GM23338 (cell line): ENCODE measurements around the gene SHISA3. TPM values are rescaled to one million over a fixed set of nuclear protein-coding genes. Genes with fewer than 3 reads are reported as not detected.

ENCODE experiments used
- ATAC-seq: fragments of 200-7000 bp; cut with Tn5 transposase; 3 replicates; pipeline ENCODE4 v1.9.1; 2020
- DNase-seq: peaks from one replicate; pipeline ENCODE4 v3.0.0-alpha.2; 2015; ENCODE audit warnings: low spot score
- H2AFZ ChIP-seq: fragments of 200-600 bp; sonication (generic); 2 replicates; pipeline ENCODE4 v1.8.0; 2016; ENCODE audit warnings: antibody characterized with exemption, mild to moderate bottlenecking, moderate library complexity
- H3F3A ChIP-seq: fragments of 200-600 bp; sonication (generic); replicated peaks from 2 replicates; pipeline ENCODE4 v1.8.0; 2017; ENCODE audit warnings: antibody characterized with exemption, mixed run types, low read depth
- H3K27ac ChIP-seq: fragments of 200-600 bp; sonication (generic); 2 replicates; pipeline ENCODE4 v1.6.1; 2016; ENCODE audit warnings: low read depth
- H3K27me3 ChIP-seq: fragments of 200-600 bp; sonication (generic); 2 replicates; pipeline ENCODE4 v1.8.0; 2016; ENCODE audit warnings: mild to moderate bottlenecking, mixed run types, moderate library complexity; ENCODE audit not compliant: insufficient read depth
- H3K36me3 ChIP-seq: fragments of 200-600 bp; sonication (generic); 2 replicates; pipeline ENCODE4 v1.8.0; 2016; ENCODE audit warnings: mild to moderate bottlenecking; ENCODE audit not compliant: insufficient read depth
- H3K4me1 ChIP-seq: fragments of 200-600 bp; sonication (generic); 2 replicates; pipeline ENCODE4 v1.8.0; 2016; ENCODE audit warnings: mild to moderate bottlenecking, moderate library complexity; ENCODE audit not compliant: insufficient read depth
- H3K4me2 ChIP-seq: fragments of 200-600 bp; sonication (generic); 2 replicates; pipeline ENCODE4 v1.7.1; 2017; ENCODE audit warnings: mixed run types
- H3K4me3 ChIP-seq: fragments of 200-600 bp; sonication (generic); 2 replicates; pipeline ENCODE4 v1.6.1; 2016; ENCODE audit warnings: mixed run types
- H3K79me2 ChIP-seq: fragments of 200-600 bp; sonication (generic); replicated peaks from 2 replicates; pipeline ENCODE4 v1.8.0; 2017; ENCODE audit warnings: mild to moderate bottlenecking; ENCODE audit not compliant: insufficient read depth
- H3K9me2 ChIP-seq: fragments of 200-600 bp; sonication (generic); 2 replicates; pipeline ENCODE4 v1.8.0; 2017; ENCODE audit not compliant: insufficient read depth
- H4K20me1 ChIP-seq: fragments of 200-600 bp; sonication (generic); replicated peaks from 2 replicates; pipeline ENCODE4 v1.8.0; 2017; ENCODE audit warnings: mild to moderate bottlenecking; ENCODE audit not compliant: insufficient read depth
- H3K27ac Mint-ChIP-seq: 2 replicates; pipeline ENCODE4 v1.8.0; 2020; ENCODE audit warnings: inconsistent platforms, mild to moderate bottlenecking, moderate library complexity, mixed read lengths
- H3K27me3 Mint-ChIP-seq: 3 replicates; pipeline ENCODE4 v1.8.0; 2022; ENCODE audit warnings: low read depth, mild to moderate bottlenecking, moderate library complexity, mixed read lengths, inconsistent platforms; ENCODE audit not compliant: insufficient read depth, poor library complexity
- H3K36me3 Mint-ChIP-seq: 3 replicates; pipeline ENCODE4 v1.8.0; 2021; ENCODE audit warnings: low read depth, mild to moderate bottlenecking, inconsistent platforms, moderate library complexity, mixed read lengths
- H3K4me1 Mint-ChIP-seq: 3 replicates; pipeline ENCODE4 v1.8.0; 2020; ENCODE audit warnings: mild to moderate bottlenecking, inconsistent platforms, mixed read lengths
- H3K4me3 Mint-ChIP-seq: 3 replicates; pipeline ENCODE4 v1.8.0; 2021; ENCODE audit warnings: moderate library complexity, mild to moderate bottlenecking, inconsistent platforms, mixed read lengths
- H3K9me3 Mint-ChIP-seq: 3 replicates; pipeline ENCODE4 v1.8.0; 2020; ENCODE audit warnings: moderate library complexity, mild to moderate bottlenecking, inconsistent platforms, mixed read lengths
- CREB1 ChIP-seq: fragments of 250-450 bp; sonication (Bioruptor Pico); IDR thresholded peaks from 2 replicates; pipeline ENCODE4 v1.5.0; 2020; ENCODE audit warnings: low read depth, mild to moderate bottlenecking, moderate library complexity
- CTCF ChIP-seq, 2 experiments: fragments of 200-600 bp in 1 of 2; sonication (generic) in 1 of 2; conservative IDR thresholded peaks; 2 replicates each; pipeline versions ENCODE4 v1.5.1 to v1.6.1; 2016 to 2017; ENCODE audit warnings: antibody characterized with exemption in 2 of 2, low read depth in 2 of 2, mild to moderate bottlenecking in 2 of 2, moderate library complexity in 1 of 2
- ETS1 ChIP-seq: IDR thresholded peaks from 2 replicates; pipeline ENCODE4 v1.6.1; 2016; ENCODE audit warnings: antibody characterized with exemption
- EZH2 ChIP-seq: fragments of 200-600 bp; sonication (generic); IDR thresholded peaks from one replicate; pipeline ENCODE4 v1.8.0; 2017; ENCODE audit warnings: antibody characterized with exemption, mild to moderate bottlenecking, low read depth; ENCODE audit not compliant: unreplicated experiment
- EZH2phosphoT487 ChIP-seq: fragments of 200-600 bp; sonication (generic); IDR thresholded peaks from one replicate; pipeline ENCODE4 v1.8.1; 2018; ENCODE audit warnings: antibody characterized with exemption; ENCODE audit not compliant: unreplicated experiment
- JUNB ChIP-seq: IDR thresholded peaks from one replicate; pipeline ENCODE4 v1.6.1; 2016; ENCODE audit warnings: antibody characterized with exemption; ENCODE audit not compliant: unreplicated experiment
- NANOG ChIP-seq: IDR thresholded peaks from 2 replicates; pipeline ENCODE4 v1.6.1; 2016; ENCODE audit warnings: antibody characterized with exemption, borderline replicate concordance
- POLR2AphosphoS5 ChIP-seq: IDR thresholded peaks from 2 replicates; pipeline ENCODE4 v1.6.1; 2016; ENCODE audit warnings: antibody characterized with exemption, low read depth
- REST ChIP-seq: IDR thresholded peaks from one replicate; pipeline ENCODE4 v1.6.1; 2018; ENCODE audit warnings: antibody characterized with exemption; ENCODE audit not compliant: unreplicated experiment
- STAT1 ChIP-seq: IDR thresholded peaks from one replicate; pipeline ENCODE4 v1.6.1; 2016; ENCODE audit warnings: antibody characterized with exemption; ENCODE audit not compliant: unreplicated experiment
- ZNF114 ChIP-seq: fragments of 250-450 bp; sonication (Bioruptor Pico); IDR thresholded peaks from 2 replicates; pipeline ENCODE4 v1.5.0; 2020; ENCODE audit warnings: mild to moderate bottlenecking, moderate library complexity
- ZNF331 ChIP-seq: fragments of 250-450 bp; sonication (Bioruptor Pico); IDR thresholded peaks from 2 replicates; pipeline ENCODE4 v1.5.0; 2020; ENCODE audit warnings: low read depth, mild to moderate bottlenecking, moderate library complexity
- ZNF462 ChIP-seq: fragments of 250-450 bp; sonication (Bioruptor Pico); IDR thresholded peaks from 2 replicates; pipeline ENCODE4 v1.5.0; 2020; ENCODE audit warnings: mild to moderate bottlenecking, moderate library complexity
- polyA plus RNA-seq: library from polyadenylated mRNA; unstranded; fragments of >200 nt; fragmentation: Nextera tagmentation; extraction: Ambion mirVana; gene quantifications from 2 replicates; pipeline ENCODE4 v1.2.1, GENCODE V29; 2016
- total RNA-seq: library from RNA; depleted of rRNA; stranded (reverse); fragments of >200 nt; shearing (Covaris generic); gene quantifications from 2 replicates; pipeline ENCODE4 v1.2.3, GENCODE V29; 2014

SHISA3 gene
- total and polyA plus RNA-seq, 2 experiments from 2014 or later, result 4.4 to 5.0 TPM

- Histone ChIP-seq H4K20me1 (no peaks in the 10 kb centered on the region), H3K4me2 (no peak overlapping the region), H3F3A (no peaks in the 10 kb centered on the region), H3K36me3 (no peaks in the 10 kb centered on the region), H3K4me1 (peaks cover 6% of the 10 kb centered on the region), H3K4me3 (no peak overlapping the region), H2AFZ (peak overlapping the region; percentile 63), H3K79me2 (no peaks in the 10 kb centered on the region), H3K27ac (no peak overlapping the region), H3K9me2 (peaks cover 5% of the 10 kb centered on the region; the same call in 1 of the 2 replicates), H3K27me3 (no peaks in the 10 kb centered on the region)
- Mint-ChIP-seq H3K36me3 (no peaks in the 10 kb centered on the region), H3K4me3 (no peak overlapping the region), H3K27me3 (peaks cover 4% of the 10 kb centered on the region), H3K9me3 (no peaks in the 10 kb centered on the region; the same call in 2 of the 3 replicates), H3K27ac (no peak overlapping the region), H3K4me1 (peaks cover 4% of the 10 kb centered on the region)
- ATAC-seq (no peak), DNase-seq (no peak)
- TF ChIP-seq JUNB (no peak), STAT1 (no peak), ETS1 (no peak), EZH2 (no peak), ZNF114 (CRISPR knock-in tag) (no peak), CREB1 (CRISPR knock-in tag) (no peak), NANOG (no peak), CTCF (conservative IDR thresholded peaks at IDR 0.05; ENCODE audit: low read depth in 2 of 2) (no peak), EZH2phosphoT487 (no peak), ZNF331 (CRISPR knock-in tag) (no peak), REST (no peak), ZNF462 (no peak), POLR2AphosphoS5 (no peak)
Measured at GRCh38 chr4:42361456-42361855, 35.8 kb upstream of the SHISA3 start.
